ENCODE data around the gene IGSF21. TPM values are rescaled to one million over a fixed set of nuclear protein-coding genes. Genes with fewer than 3 reads are reported as not detected.

The IGSF21 gene
- total RNA-seq, 4 donors from 2014 or later = 0.31 to 3.5 (median 1.7) TPM

GRCh38 chr1:18108299-18109057 lies 880 bp downstream of the IGSF21 start:
- Histone ChIP-seq H3K27ac (no peak overlapping the region), H3K27me3 (peaks cover 99% of the 10 kb centered on the region), H3K36me3 (no peaks in the 10 kb centered on the region), H3K4me1 (peaks cover 0 to 48% (median 15%) of the 10 kb centered on the region in 3 donors), H3K9me3 (no peaks in the 10 kb centered on the region), H3K4me3 (peak overlapping the region in 1 of 2 donors; percentile 40)
- ATAC-seq = no peak
- WGBS, 2 donors (ENCODE audit: low coverage in 1 of 2) = 3 to 4% methylated on average over 16 to 19 of the region's 26 CpGs
- TF ChIP-seq, protein P1, sequence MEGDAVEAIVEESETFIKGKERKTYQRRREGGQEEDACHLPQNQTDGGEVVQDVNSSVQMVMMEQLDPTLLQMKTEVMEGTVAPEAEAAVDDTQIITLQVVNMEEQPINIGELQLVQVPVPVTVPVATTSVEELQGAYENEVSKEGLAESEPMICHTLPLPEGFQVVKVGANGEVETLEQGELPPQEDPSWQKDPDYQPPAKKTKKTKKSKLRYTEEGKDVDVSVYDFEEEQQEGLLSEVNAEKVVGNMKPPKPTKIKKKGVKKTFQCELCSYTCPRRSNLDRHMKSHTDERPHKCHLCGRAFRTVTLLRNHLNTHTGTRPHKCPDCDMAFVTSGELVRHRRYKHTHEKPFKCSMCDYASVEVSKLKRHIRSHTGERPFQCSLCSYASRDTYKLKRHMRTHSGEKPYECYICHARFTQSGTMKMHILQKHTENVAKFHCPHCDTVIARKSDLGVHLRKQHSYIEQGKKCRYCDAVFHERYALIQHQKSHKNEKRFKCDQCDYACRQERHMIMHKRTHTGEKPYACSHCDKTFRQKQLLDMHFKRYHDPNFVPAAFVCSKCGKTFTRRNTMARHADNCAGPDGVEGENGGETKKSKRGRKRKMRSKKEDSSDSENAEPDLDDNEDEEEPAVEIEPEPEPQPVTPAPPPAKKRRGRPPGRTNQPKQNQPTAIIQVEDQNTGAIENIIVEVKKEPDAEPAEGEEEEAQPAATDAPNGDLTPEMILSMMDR (IDR thresholded peaks at IDR 0.05) = no peak
- TF ChIP-seq POLR2A (IDR thresholded peaks at IDR 0.05) (no peak), EP300 (IDR thresholded peaks at IDR 0.05) (no peak), POLR2AphosphoS5 (IDR thresholded peaks at IDR 0.05) (no peak)

DNA sequence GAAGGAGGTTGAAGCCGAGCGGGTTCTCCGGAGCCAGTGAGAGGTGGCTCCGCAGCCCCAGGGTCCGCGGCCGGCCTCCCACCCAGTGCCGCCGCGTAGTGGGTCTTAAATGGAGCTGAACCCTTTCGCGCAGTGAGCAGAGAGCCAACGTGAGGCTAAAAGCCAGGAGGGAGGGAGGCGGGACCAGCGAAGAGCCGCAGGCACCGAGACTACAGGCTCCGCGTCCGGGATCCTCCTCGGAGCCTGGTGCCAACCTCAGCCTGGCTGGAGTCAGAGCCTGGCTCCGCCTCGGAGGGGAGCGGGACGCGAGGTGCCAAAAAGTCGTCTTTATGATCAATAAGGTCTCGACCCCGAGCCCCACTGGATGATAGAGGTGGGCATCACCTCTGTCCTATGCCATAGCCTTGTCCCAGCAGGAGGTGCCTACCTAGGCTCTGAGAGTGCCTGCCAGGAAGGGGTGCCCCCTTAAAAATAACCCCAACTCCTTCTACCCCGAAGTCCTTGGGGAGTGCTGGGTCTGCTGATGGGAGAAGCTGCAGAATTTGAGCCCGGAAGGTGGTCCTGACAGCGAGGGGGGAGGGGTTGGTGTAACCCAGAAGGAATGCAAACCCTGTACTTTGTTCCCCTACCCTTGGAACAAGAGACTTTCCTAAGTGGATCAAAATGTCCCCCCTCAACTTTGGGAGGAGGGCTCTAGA lies 1.6 kb downstream of the IGSF21 start:
- no peak for ATAC-seq
- peak overlapping the region in 1 of 2 donors; percentile 40 for H3K4me3 ChIP-seq
- no peaks in the 10 kb centered on the region for H3K9me3 ChIP-seq
- H3K36me3 ChIP-seq = no peaks in the 10 kb centered on the region
- peaks cover 100% of the 10 kb centered on the region for H3K27me3 ChIP-seq
- TF ChIP-seq EP300 (IDR thresholded peaks at IDR 0.05) (no peak), POLR2AphosphoS5 (IDR thresholded peaks at IDR 0.05) (no peak), POLR2A (IDR thresholded peaks at IDR 0.05) (no peak)
- TF ChIP-seq, protein P1 (IDR thresholded peaks at IDR 0.05) = no peak
- H3K4me1 ChIP-seq = peaks cover 0 to 48% (median 15%) of the 10 kb centered on the region in 3 donors
- WGBS, 2 donors (ENCODE audit: low coverage in 1 of 2) = 0% methylated on average over 4 of the region's 32 CpGs; no CpG with 5 or more reads in 1 of the 2 donors
- no peak overlapping the region for H3K27ac ChIP-seq

DNA sequence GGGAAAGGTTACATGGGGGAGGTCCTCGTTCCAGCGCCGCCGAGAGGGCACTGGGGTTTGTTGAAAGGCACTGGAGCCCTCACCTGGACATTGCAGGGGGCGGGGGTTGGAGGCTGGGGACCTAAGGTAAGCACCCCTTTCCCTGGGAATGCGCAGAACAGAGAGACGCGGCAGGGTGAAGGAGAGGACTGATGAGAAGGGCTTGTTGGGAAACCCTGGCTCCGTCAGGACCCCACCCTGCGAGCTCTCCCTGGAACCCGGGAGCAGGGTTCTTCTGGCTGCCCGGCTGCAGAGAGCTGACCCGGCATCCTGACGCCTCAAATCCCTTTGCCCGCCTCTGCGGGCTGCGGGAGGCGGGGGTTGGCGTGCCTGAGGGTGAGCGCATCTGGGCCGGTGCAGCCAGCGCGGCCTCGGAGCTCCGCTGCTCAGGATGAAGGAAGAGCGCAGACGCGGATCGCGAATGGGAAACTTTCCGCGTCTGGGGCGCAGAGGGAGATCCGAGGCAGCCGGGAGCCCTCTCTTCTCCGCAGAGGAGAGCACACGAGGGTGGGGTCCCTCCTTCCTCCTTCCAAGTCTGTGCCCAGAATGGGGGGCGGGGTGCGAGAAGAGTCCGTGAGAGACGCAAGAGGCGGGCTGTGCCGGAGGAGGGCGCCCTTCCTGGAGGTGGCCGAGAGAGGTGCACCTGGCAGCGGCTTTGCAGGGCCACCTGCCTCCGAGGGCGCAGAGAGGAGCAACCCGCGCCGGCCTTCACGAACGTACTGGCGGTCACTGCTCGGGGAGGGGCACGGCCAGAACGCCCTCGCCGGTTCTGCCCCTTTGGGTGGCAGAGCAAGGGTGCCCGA lies 2.4 kb downstream of the IGSF21 start:
- Histone ChIP-seq H3K36me3 (no peaks in the 10 kb centered on the region), H3K4me3 (peak overlapping the region in 1 of 2 donors; percentile 40), H3K27ac (no peak overlapping the region), H3K27me3 (peaks cover 100% of the 10 kb centered on the region), H3K9me3 (no peaks in the 10 kb centered on the region), H3K4me1 (peaks cover 0 to 48% (median 15%) of the 10 kb centered on the region in 3 donors)
- 0% methylated on average over 8 of the region's 60 CpGs; no CpG with 5 or more reads in 1 of the 2 donors for WGBS, 2 donors (ENCODE audit: low coverage in 1 of 2)
- no peak for TF ChIP-seq POLR2AphosphoS5 (IDR thresholded peaks at IDR 0.05)
- TF ChIP-seq, protein P1 (IDR thresholded peaks at IDR 0.05) = no peak
- no peak for TF ChIP-seq POLR2A (IDR thresholded peaks at IDR 0.05)
- no peak for TF ChIP-seq EP300 (IDR thresholded peaks at IDR 0.05)
- peak; percentile 46 for ATAC-seq

DNA sequence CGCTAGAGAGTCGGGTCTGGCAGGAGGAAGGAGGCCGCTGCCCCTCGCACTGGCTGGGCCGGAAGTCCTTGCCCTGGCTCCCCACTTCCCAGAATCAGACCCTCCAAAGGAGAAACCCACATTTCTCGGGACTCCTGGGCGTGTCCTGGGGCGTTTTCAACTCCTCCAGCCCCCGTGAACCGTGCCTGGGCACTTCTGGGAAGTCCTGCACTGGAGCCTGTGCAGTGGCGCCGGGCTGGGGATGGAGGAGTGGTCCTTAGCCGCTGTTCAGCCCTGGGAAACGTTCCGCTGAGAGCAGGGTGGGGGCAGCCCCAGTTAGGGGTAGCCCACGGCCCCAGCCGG lies 3.0 kb downstream of the IGSF21 start:
- no peak overlapping the region for H3K27ac ChIP-seq
- WGBS, 2 donors (ENCODE audit: low coverage in 1 of 2) = no CpG with 5 or more reads among the region's 17 CpGs
- no peaks in the 10 kb centered on the region for H3K9me3 ChIP-seq

DNA sequence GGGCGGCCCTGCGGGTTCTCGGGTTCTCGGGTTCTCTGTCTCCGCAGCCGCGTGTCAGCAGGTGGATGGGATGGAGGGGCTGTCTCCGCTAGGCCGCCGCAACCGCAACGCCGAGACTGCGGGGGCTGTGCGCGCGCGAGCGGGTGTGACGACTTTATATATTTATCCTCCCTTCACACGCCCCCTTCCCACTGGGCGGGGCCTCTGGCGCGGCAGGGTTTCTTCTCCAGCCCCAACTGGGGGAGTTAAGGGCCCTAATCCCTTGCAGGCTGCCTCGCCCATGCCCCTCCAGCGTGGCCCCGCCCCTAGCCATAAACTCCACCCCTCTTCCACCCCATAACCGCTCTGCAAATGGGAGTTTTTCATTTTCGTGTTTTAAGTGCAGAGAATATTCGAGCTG lies 3.4 kb downstream of the IGSF21 start:
- peaks cover 100% of the 10 kb centered on the region for H3K27me3 ChIP-seq
- no peak overlapping the region for H3K27ac ChIP-seq

More for the DNA sequence above, 3.0 kb downstream of the IGSF21 start:
- Histone ChIP-seq H3K4me3 (peak overlapping the region in 1 of 2 donors; percentile 40), H3K36me3 (no peaks in the 10 kb centered on the region), H3K27me3 (peaks cover 100% of the 10 kb centered on the region), H3K4me1 (peaks cover 0 to 48% (median 15%) of the 10 kb centered on the region in 3 donors)
- no peak for ATAC-seq
- TF ChIP-seq EP300 (IDR thresholded peaks at IDR 0.05) = no peak
- no peak for TF ChIP-seq POLR2AphosphoS5 (IDR thresholded peaks at IDR 0.05)

More for the DNA sequence above, 3.4 kb downstream of the IGSF21 start:
- Histone ChIP-seq H3K4me1 (peaks cover 0 to 48% (median 15%) of the 10 kb centered on the region in 3 donors), H3K4me3 (peak overlapping the region in 1 of 2 donors; percentile 40), H3K36me3 (no peaks in the 10 kb centered on the region), H3K9me3 (no peaks in the 10 kb centered on the region)
- 0 to 6% methylated on average over 3 to 7 of the region's 30 CpGs for WGBS, 2 donors (ENCODE audit: low coverage in 1 of 2)
- no peak for TF ChIP-seq POLR2AphosphoS5 (IDR thresholded peaks at IDR 0.05)
- TF ChIP-seq, protein P1 (IDR thresholded peaks at IDR 0.05) = no peak
- TF ChIP-seq EP300 (IDR thresholded peaks at IDR 0.05) = no peak
- no peak for TF ChIP-seq POLR2A (IDR thresholded peaks at IDR 0.05)
- no peak for ATAC-seq

Measured in gastroesophageal sphincter (tissue), 4 donors.